Neuronal stem cell (in vitro differentiated cells): Measurements from ENCODE around the gene ADPRHL1.
A peak's percentile ranks its signal among the peaks of the same experiment; 100 is the strongest.

Experiments used
- DNase-seq: peaks from one replicate; pipeline ENCODE4 v3.0.0-alpha.2; 2013; ENCODE audit warnings: low spot score
- H2AFZ ChIP-seq: one replicate; pipeline ENCODE4 v1.6.1; 2013; ENCODE audit warnings: mild to moderate bottlenecking, low read length, inconsistent platforms
- H2AK5ac ChIP-seq: 2 replicates; pipeline ENCODE4 v1.6.1; 2013; ENCODE audit warnings: low read depth, mild to moderate bottlenecking, inconsistent platforms, low read length, moderate library complexity, mixed read lengths
- H2BK120ac ChIP-seq: 2 replicates; pipeline ENCODE4 v1.6.1; 2013; ENCODE audit warnings: low read depth, mild to moderate bottlenecking, inconsistent platforms, low read length, moderate library complexity, mixed read lengths
- H2BK12ac ChIP-seq: one replicate; pipeline ENCODE4 v1.6.1; 2013; ENCODE audit warnings: low read length, inconsistent platforms
- H2BK15ac ChIP-seq: 2 replicates; pipeline ENCODE4 v1.6.1; 2013; ENCODE audit warnings: mild to moderate bottlenecking, low read length, inconsistent platforms, mixed read lengths
- H2BK5ac ChIP-seq: one replicate; pipeline ENCODE4 v1.6.1; 2013; ENCODE audit warnings: inconsistent platforms, mild to moderate bottlenecking, low read length, moderate library complexity
- H3K14ac ChIP-seq: one replicate; pipeline ENCODE4 v1.6.1; 2013; ENCODE audit warnings: low read length, inconsistent platforms
- H3K18ac ChIP-seq: 2 replicates; pipeline ENCODE4 v1.6.1; 2013; ENCODE audit warnings: low read length, inconsistent platforms
- H3K23ac ChIP-seq: 2 replicates; pipeline ENCODE4 v1.6.1; 2013; ENCODE audit warnings: low read depth, mild to moderate bottlenecking, mixed read lengths, low read length, inconsistent platforms; ENCODE audit not compliant: poor library complexity
- H3K27ac ChIP-seq: replicated peaks from 3 replicates; pipeline ENCODE4 v1.5.1; 2013; ENCODE audit warnings: low read length, inconsistent platforms
- H3K27me3 ChIP-seq, 3 experiments: 2 replicates each; pipeline ENCODE4 v1.6.1; 2013; ENCODE audit warnings: low read length in 3 of 3, mild to moderate bottlenecking in 2 of 3, inconsistent platforms in 1 of 3, low read depth in 1 of 3, mixed read lengths in 1 of 3, moderate library complexity in 1 of 3; ENCODE audit not compliant: control insufficient read depth in 3 of 3, insufficient read depth in 3 of 3
- H3K36me3 ChIP-seq, 2 donors: replicated peaks in 1 of 2; 2 replicates each; pipeline ENCODE4 v1.6.1; 2013; ENCODE audit warnings: low read length in 2 of 2; ENCODE audit not compliant: control insufficient read depth in 2 of 2, insufficient read depth in 2 of 2
- H3K4ac ChIP-seq: 2 replicates; pipeline ENCODE4 v1.6.1; 2013; ENCODE audit warnings: inconsistent platforms, mild to moderate bottlenecking, low read length, moderate library complexity
- H3K4me1 ChIP-seq, 2 donors: 1 replicate in 1 of 2; 2 replicates in 1 of 2; pipeline ENCODE4 v1.6.1; 2013; ENCODE audit warnings: low read length in 2 of 2, low read depth in 1 of 2; ENCODE audit not compliant: control insufficient read depth in 2 of 2, insufficient read depth in 1 of 2
- H3K4me2 ChIP-seq: one replicate; pipeline ENCODE4 v1.6.1; 2013; ENCODE audit warnings: mild to moderate bottlenecking, low read length, inconsistent platforms; ENCODE audit not compliant: insufficient read depth, poor library complexity, severe bottlenecking
- H3K4me3 ChIP-seq, 2 donors: 2 replicates each; pipeline ENCODE4 v1.5.1; 2013; ENCODE audit warnings: low read length in 2 of 2, mild to moderate bottlenecking in 2 of 2, inconsistent platforms in 1 of 2, moderate library complexity in 1 of 2
- H3K79me1 ChIP-seq: one replicate; pipeline ENCODE4 v1.6.1; 2013; ENCODE audit warnings: low read depth, mild to moderate bottlenecking, inconsistent platforms, low read length, moderate library complexity
- H3K9ac ChIP-seq: one replicate; pipeline ENCODE4 v1.6.1; 2013; ENCODE audit warnings: mild to moderate bottlenecking, low read depth, low read length, inconsistent platforms; ENCODE audit not compliant: poor library complexity
- H3K9me3 ChIP-seq, 2 donors: replicated peaks in 1 of 2; 2 replicates each; pipeline versions ENCODE3 to v1.6.1; 2013; ENCODE audit warnings: low read length in 2 of 2, mild to moderate bottlenecking in 2 of 2, inconsistent platforms in 1 of 2, low read depth in 1 of 2, mixed read lengths in 1 of 2, moderate library complexity in 1 of 2; ENCODE audit not compliant: control insufficient read depth in 2 of 2, insufficient read depth in 1 of 2
- H4K8ac ChIP-seq: one replicate; pipeline ENCODE4 v1.6.1; 2013; ENCODE audit warnings: low read depth, mild to moderate bottlenecking, inconsistent platforms, low read length, moderate library complexity
- H4K91ac ChIP-seq: one replicate; pipeline ENCODE4 v1.6.1; 2013; ENCODE audit warnings: low read length, low read depth, mild to moderate bottlenecking, inconsistent platforms; ENCODE audit not compliant: poor library complexity
- WGBS, 2 donors: extraction: QIAGEN DNeasy Blood & Tissue Kit; methylation state at CpG; one replicate each; pipeline ENCODE4 v1.1.7; 2013; ENCODE audit warnings: missing lambda C conversion rate in 2 of 2, mixed read lengths in 1 of 2; ENCODE audit not compliant: insufficient read length in 2 of 2, insufficient replicate concordance in 1 of 2; ENCODE audit errors: extremely low coverage in 2 of 2; 5-methylcytosine and 5-hydroxymethylcytosine counted together

The ADPRHL1 gene

DNA sequence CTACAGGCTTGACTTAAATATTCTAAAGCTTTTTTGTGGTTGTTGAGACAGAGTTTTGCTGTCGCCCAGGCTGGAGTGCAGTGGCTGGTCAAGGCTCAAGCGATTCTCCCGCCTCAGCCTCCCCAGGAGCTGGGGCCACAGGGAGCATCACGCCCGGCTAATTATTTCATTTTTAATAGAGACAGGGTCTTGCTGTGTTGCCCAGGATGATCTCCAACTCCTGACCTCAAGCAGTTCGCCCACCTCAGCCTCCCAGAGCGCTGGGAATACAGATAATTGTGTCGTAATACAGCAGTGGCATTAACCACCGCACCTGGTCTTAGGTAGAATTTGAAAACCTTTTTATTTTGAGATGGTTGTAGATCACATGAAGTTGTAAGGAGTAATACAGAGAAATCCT, 38.7 kb upstream of the ADPRHL1 start:
- H2BK15ac ChIP-seq, result no peak overlapping the region
- H3K9me3 ChIP-seq, result no peaks in the 10 kb centered on the region
- no peak overlapping the region for H2BK5ac ChIP-seq
- no peak overlapping the region for H3K23ac ChIP-seq
- WGBS, 2 donors, result no CpG with 5 or more reads among the region's 9 CpGs
- H3K4me3 ChIP-seq, result peak overlapping the region in 1 of 2 donors; percentile 78
- H4K91ac ChIP-seq, result no peak overlapping the region
- no peak overlapping the region for H3K27ac ChIP-seq
- H3K18ac ChIP-seq, result no peak overlapping the region
- H4K8ac ChIP-seq, result no peak overlapping the region
- H3K79me1 ChIP-seq, result peaks cover 4% of the 10 kb centered on the region
- peak overlapping the region; percentile 40 for H3K4me2 ChIP-seq
- no peak overlapping the region for H2BK12ac ChIP-seq
- H3K4ac ChIP-seq, result no peak overlapping the region
- H3K9ac ChIP-seq, result no peak overlapping the region
- H3K27me3 ChIP-seq, result no peaks in the 10 kb centered on the region
- H2BK120ac ChIP-seq, result no peak overlapping the region
- peak overlapping the region; percentile 88 for H2AFZ ChIP-seq
- DNase-seq, result no peak
- peaks cover 15 to 19% of the 10 kb centered on the region in 2 donors for H3K4me1 ChIP-seq
- H3K36me3 ChIP-seq, result peaks cover 6 to 52% of the 10 kb centered on the region in 2 donors
- H2AK5ac ChIP-seq, result no peak overlapping the region
- no peak overlapping the region for H3K14ac ChIP-seq

DNA sequence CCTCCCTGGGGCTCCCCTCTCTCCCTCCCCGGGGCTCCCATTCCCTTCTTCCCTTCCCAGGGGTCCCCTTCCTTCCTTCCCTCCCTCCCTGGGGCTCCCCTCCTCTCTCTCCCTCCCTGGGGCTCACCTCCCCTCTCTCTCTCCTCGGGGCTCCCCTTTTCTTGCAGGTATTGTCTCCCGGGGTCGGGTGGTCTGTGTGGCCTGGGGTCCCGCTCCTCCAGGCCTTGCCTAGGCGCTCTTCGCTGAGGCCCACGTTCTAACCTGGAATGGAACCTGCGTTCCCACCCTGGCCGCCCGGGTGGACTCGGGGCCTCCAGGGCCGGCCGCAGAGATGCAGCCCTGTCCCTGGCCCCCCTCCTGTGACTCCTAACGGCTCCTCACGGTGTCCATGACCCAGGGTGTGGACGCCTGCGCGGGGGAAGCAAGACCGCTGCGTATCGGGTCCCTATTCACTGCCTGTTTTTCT, 38.2 kb upstream of the ADPRHL1 start:
- no peak overlapping the region for H2BK120ac ChIP-seq
- peak overlapping the region; percentile 85 for H3K9ac ChIP-seq
- H2BK15ac ChIP-seq, result no peak overlapping the region
- no peak overlapping the region for H4K91ac ChIP-seq
- peak overlapping the region; percentile 78 for H3K18ac ChIP-seq
- no peak overlapping the region for H3K27ac ChIP-seq
- peak overlapping the region; percentile 78 to 98 for H3K4me3 ChIP-seq
- H2AFZ ChIP-seq, result peak overlapping the region; percentile 88
- peak; percentile 21 for DNase-seq
- no peaks in the 10 kb centered on the region for H3K9me3 ChIP-seq
- H2AK5ac ChIP-seq, result peak overlapping the region; percentile 42
- H3K14ac ChIP-seq, result no peak overlapping the region
- no peak overlapping the region for H3K4ac ChIP-seq
- no peak overlapping the region for H4K8ac ChIP-seq
- WGBS, 2 donors, result no CpG with 5 or more reads among the region's 22 CpGs
- peak overlapping the region; percentile 85 for H2BK5ac ChIP-seq
- no peak overlapping the region for H2BK12ac ChIP-seq
- H3K79me1 ChIP-seq, result peaks cover 4% of the 10 kb centered on the region
- H3K36me3 ChIP-seq, result peaks cover 4 to 50% of the 10 kb centered on the region in 2 donors
- peak overlapping the region; percentile 86 for H3K4me2 ChIP-seq
- H3K27me3 ChIP-seq, result no peaks in the 10 kb centered on the region
- H3K4me1 ChIP-seq, result peaks cover 15 to 19% of the 10 kb centered on the region in 2 donors
- H3K23ac ChIP-seq, result no peak overlapping the region

DNA sequence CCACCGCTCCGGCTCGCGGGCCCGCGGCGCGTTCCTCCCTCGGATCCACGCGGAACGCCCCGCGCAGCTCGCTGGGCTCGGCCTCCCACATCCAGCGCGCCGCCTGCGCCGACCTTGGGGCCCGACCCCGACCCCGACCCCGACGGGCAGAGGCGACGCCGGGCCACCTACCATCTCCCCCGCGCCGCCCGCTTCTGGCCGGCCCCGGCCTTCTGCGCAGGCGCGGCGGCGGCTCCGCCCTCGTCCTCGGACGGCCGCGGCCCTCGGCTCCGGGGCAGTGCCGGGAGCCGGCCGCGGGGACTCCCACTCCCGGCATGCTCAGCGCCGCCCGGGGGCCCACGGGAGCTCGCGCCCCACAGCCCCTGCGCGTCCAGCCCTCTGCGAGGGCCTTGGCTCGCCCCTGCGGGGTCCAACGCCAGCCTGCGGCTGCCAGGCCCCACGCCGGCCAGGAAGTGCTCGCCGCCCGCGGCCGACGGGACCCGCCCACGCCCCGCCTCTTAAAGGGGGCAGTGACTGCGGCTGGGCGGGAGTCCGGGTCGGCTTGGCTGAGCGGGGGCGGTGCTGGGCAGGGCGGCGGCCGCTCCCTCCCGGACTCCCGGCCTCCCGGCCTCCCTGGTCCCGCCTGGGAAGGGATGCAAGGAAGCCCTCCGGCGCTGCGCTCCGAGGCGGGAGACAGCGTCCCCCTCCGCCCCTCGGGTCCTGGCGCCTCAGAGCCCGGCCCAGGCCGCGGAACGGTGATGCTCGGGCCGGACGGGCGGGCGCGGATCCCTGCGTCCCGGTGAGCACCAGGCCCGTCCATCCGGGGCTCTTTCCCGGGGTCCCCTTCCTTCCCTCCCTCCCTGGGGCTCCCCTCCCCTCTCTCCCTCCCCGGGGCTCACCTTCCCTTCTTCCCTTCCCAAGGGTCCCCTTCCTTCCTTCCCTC, 37.5 kb upstream of the ADPRHL1 start, which contains the start of gene DCUN1D2:
TSS of gene DCUN1D2 (minus strand) at position 216 of the 922 bp plus-strand sequence. CDS start at position 174, 42 bp downstream.
- Histone ChIP-seq H3K9me3 (no peaks in the 10 kb centered on the region), H2BK15ac (peak within 1 kb of the TSS; percentile 76), H4K91ac (no peak within 1 kb of the TSS), H3K18ac (peak within 1 kb of the TSS; percentile 96), H2BK12ac (no peak within 1 kb of the TSS), H2AFZ (peak within 1 kb of the TSS; percentile 88), H3K4me3 (peak within 1 kb of the TSS; percentile 78 to 98), H3K4me1 (peaks cover 12 to 19% of the 10 kb centered on the region in 2 donors), H3K27me3 (no peaks in the 10 kb centered on the region), H2BK120ac (no peak within 1 kb of the TSS), H4K8ac (no peak within 1 kb of the TSS), H3K4me2 (peak within 1 kb of the TSS; percentile 86), H3K27ac (peak within 1 kb of the TSS; percentile 74), H3K36me3 (peaks cover 2 to 46% of the 10 kb centered on the region in 2 donors), H2BK5ac (peak within 1 kb of the TSS; percentile 85), H3K23ac (peak within 1 kb of the TSS; percentile 26), H3K4ac (no peak within 1 kb of the TSS), H3K14ac (peak within 1 kb of the TSS; percentile 95), H3K9ac (peak within 1 kb of the TSS; percentile 91), H3K79me1 (peaks cover 2% of the 10 kb centered on the region), H2AK5ac (peak within 1 kb of the TSS; percentile 42)
- WGBS, 2 donors, result no CpG with 5 or more reads among the region's 115 CpGs
- DNase-seq, result peak; percentile 89
